ENCODE data around the gene SYTL3.
"Not testable (repeated sequence)": the region's sequence is repeated elsewhere in the genome, so short reads cannot be mapped to it uniquely, and the experiment has no call there.

Gene SYTL3

GRCh38 chr6:158780246-158780884 is 130.5 kb downstream of the SYTL3 start:
- DNase-seq = no peak

DNA sequence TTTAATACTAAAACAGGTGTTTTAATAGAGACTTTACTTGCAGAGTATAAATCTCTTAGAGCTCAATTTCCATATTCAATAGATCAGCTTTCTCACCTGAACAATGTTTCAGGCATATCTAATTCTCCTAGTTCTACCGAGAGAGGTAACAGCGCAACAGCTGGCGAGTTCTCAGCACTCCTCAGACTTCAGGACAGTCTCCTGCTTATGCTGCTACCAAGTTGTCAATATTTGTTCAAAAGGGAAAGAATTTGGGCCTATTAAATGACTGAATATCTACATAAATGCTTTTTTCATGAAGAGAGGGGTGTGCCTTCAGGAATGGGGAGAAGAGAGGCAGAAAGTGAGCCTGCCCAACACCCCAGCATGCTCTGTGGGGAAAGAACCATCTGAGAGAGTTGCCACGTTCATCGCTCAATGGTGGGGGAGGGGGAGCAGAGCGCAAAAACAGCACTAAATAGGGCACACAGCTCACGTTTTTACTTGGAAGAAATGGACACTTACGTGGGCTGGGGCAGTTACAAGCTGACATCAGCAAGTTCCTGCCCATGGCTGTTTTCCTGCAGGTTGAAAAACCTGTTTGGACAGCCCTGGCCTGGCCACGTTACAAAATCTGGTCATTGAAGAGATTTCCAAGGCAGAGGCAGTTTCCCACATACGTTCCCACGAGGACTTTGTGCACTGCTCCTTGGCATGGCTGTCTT is 131.3 kb downstream of the SYTL3 start:
- no peak for DNase-seq

GRCh38 chr6:158781692-158782373 is 132.0 kb downstream of the SYTL3 start:
- DNase-seq = no peak

DNA sequence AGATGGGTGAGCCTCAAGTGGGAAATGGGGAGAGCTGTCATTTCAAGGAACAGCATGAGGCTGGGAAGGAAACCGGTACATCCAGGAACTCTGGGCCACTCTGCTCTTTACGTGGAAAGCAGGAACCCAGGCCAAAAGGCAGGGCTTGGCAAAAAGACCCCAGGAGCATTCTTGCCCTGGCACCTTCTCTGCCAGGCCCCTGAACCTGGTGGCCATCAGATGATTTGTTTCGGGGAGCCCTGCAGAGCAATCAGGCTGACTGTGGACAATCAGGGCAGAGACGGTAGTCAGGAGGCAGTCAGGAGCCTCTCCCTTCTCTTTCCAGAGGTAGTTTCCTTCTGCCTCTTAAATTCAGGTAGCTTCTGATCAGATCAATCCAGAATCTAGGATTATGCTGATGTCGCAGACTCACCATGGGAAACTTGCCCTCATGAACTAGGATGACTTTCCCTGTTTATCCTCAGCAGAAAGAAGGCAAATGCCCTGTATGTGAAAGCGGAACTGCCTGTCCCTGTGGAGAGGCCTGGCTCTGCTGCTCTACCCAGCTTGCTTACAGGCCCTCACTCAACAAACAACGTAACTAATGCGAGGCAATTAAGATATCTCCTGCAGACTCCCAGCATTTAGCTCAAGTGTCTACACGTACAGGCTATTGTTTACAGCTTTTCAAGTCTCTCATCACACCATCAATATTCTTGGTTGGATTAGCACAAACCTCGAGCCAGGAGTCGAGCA is 132.7 kb downstream of the SYTL3 start:
- DNase-seq = no peak

GRCh38 chr6:158783167-158783450 is 133.3 kb downstream of the SYTL3 start:
- DNase-seq = no peak

DNA sequence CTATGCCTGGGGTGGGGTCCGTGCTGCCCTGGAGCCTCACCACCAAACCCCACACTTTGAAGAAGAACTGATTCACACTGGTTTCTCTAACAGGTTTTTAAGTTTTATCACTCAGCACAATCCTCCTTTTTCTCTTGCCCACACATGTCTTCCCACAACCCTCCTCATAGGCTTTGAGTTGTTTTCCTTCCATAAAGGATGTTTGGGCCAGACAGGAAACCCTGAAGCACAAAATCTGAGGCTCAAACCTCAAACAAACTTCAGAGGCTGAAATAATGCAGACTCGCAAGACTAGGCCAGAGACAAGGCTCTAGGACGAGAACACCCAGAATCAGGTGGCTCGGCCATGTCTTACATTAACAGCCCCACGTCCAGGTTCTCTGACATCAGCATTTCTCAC is 134.0 kb downstream of the SYTL3 start:
- DNase-seq = no peak

GRCh38 chr6:158784505-158784904 is 134.7 kb downstream of the SYTL3 start:
- no peak for DNase-seq

DNA sequence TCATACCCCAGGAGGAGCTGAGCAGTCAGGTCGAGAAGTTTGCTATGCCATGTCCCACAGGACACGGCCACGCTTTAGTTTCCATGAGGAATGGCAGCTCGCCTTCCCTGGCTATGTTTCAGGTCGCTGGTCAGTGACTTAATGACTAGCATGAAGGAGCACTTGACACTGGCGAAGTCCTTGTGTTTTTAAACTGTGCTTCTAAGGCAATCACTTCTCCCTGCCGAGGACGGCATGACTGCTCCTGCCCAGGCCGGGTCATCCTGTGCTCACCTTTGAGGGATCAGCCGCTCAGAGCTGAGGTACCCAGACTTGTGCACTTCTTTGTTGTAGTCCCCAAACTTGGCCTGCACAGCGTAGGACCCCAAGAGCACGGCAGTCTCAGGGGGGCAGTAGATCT is 135.2 kb downstream of the SYTL3 start:
- DNase-seq = no peak

DNA sequence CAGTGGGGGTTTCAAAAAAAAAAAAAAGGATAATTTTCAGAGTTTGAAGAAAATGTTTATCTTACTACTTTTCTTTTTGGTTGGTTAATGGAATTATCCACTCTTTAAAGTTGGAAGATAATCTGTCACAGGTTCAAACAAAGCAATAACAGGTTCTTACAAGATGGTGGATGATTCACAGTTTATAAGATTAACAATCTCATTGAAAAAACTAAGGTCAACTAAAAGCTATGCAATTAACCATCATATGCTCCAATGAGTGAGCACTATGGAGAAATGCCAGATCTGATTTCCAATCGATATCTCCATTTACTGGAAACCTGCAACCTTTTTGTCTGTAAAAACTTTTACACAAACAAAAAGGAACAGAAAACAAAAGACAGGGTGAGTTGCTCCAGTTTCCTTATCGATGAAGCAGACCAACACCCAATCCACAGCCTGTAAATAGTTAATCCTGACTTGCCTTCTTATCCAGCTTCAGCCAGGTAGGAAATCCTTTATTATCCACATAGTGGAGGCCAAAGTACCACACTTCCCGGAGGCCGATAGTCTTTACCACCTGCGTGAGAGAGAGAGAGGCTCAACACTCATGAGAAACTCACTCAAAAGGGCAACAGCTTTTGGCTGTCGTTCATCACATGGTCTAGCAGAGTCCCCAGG is 136.9 kb downstream of the SYTL3 start:
- no peak for DNase-seq

DNA sequence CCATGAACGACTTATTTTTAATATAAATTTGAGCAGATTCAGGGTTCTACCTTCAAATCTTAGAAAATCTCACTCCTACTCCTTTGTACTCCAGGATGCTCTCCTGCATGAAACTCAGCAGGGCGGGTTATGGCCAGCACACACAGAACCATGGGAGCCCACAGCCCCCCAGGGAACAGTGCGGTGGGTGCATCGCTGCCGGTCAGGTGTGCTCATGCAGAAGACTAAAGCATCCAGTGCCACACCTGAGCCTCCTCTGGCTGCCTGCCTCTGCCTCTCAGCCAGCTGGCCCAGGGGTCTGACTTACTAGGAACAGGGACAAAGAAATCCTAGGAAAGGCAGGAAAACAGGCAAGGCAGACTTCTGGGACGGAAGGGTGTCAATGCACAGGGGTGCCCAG is 137.5 kb downstream of the SYTL3 start:
- no peak for DNase-seq

- DNase-seq = no peak
Observed at GRCh38 chr6:158789115-158789917, 139.5 kb downstream of the SYTL3 start.

GRCh38 chr6:158791274-158791855 is 141.5 kb downstream of the SYTL3 start:
- no peak for DNase-seq

DNA sequence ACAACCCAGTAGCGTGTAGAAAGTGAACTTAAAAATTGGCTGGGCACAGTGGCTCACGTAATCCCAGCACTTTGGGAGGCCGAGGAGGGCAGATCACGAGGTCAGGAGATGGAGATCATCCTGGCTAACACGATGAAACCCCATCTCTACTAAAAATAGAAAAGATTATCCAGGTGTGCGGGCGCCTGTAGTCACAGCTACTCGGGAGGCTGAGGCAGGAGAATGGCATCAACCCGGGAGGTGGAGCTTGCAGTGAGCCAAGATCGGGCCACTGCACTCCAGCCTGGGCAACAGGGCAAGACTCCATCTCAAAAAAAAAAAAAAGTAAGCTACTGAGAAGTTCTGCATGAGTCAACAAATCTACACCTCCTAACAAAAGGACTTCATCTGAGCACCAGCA is 142.7 kb downstream of the SYTL3 start:
- not testable (repeated sequence) for DNase-seq

DNA sequence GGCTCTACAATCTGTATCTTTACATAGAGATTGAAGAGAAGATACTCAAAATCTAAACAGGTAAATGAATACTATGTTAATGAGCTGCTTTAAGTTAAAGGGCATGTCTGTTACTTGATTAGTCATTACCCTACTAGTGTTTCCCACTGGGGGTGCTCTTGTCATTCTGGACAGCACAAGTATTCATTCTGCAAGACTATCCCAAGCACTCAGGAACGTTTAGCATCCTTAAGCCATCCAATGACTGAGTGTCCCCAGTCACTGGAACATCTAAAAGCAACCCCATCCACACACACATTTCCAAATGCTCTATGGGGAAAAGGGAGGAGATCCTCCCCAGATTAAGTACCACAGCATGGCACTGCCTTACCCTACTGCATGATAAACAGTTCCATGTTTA is 143.6 kb downstream of the SYTL3 start:
- no peak for DNase-seq

GRCh38 chr6:158795516-158795915 is 145.7 kb downstream of the SYTL3 start:
- DNase-seq = no peak

DNA sequence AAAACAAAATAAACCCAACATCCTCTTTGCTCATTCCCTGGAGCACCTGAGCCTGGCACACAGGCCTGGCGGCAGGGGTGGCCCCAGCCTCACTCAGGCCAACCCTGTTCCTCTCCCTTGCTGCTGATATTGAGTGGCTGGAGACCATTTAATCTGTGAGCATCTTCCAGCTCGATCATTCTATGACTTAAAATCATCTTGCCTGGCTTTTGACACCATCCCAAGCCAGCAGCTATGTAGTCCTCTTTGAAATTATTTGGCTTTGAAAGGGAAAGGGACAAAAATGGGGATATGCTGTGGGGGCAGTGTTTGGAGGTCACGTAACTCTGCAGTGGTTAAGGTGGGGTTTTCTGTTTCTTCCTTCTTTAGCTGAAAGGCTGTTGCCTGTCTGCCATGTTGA is 146.5 kb downstream of the SYTL3 start:
- no peak for DNase-seq

GRCh38 chr6:158797331-158798310 is 147.8 kb downstream of the SYTL3 start:
- DNase-seq = no peak

- DNase-seq = no peak
Observed at GRCh38 chr6:158798311-158798710, 148.5 kb downstream of the SYTL3 start.

DNA sequence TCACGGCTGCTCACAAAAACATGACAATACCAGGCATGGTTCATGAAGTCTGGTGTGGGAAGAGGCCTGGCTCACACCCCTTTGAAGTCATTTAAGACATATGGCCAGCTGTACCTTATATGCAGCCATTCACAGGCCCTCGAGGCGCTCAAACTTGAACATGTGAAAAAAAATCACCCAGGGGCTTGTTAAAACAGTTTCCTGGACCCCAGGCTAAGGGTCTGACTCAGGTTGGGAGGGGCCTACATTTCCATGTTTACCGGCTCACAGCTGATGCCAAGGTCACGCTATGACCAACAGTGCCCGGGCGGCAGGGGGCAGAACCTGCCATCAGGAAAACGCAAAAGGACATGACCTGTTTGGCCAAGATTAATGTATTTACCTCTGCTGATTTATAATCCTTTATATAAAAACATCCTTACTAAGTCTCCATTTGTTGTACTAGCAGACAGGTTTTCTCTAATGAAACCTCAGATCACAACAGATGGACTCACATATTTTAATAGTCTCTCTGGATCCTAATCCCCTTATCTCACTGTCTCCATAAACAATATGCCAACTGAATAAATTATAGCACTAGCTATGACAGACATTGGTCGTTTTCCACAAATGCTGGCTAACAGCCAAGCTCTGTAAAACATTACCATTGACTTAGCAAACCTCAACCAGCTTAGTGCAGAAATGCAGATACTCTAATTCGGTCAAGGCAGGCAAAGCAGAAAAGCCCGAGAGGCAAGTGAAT is 149.4 kb downstream of the SYTL3 start:
- no peak for DNase-seq
